Gastrocnemius medialis (tissue), 4 donors: ENCODE measurements around the gene MS4A15. TPM values are rescaled to one million over a fixed set of nuclear protein-coding genes. Genes with fewer than 3 reads are reported as not detected.

Source experiments
- ATAC-seq, 2 donors: fragments of 150-250 bp; one replicate each; pipeline ENCODE4 v1.9.1; 2016
- DNase-seq, 2 donors: peaks; one replicate each; pipeline ENCODE4 v3.0.0-alpha.2; 2019
- H3K27ac ChIP-seq, 4 donors: fragments of 200-600 bp; sonication (generic); 1 replicate in 1 of 4; 2 replicates in 3 of 4; pipeline ENCODE4 v1.5.1; 2016 to 2018; ENCODE audit warnings: mild to moderate bottlenecking in 2 of 4, moderate library complexity in 1 of 4
- H3K27me3 ChIP-seq, 3 donors: fragments of 200-600 bp; sonication (generic) in 2 of 3; 1 replicate in 1 of 3; 2 replicates in 2 of 3; pipeline versions ENCODE4 v1.5.1 to v1.6.0; 2016 to 2019; ENCODE audit warnings: mild to moderate bottlenecking in 1 of 3, moderate library complexity in 1 of 3
- H3K36me3 ChIP-seq, 2 donors: fragments of 200-600 bp; sonication (generic) in 1 of 2; one replicate each; pipeline ENCODE4 v1.5.1; 2017 to 2018
- H3K4me1 ChIP-seq, 2 donors: fragments of 200-600 bp; sonication (generic) in 1 of 2; one replicate each; pipeline ENCODE4 v1.5.1; 2016 to 2017; ENCODE audit warnings: mild to moderate bottlenecking in 2 of 2
- H3K4me3 ChIP-seq, 4 donors: fragments of 200-600 bp; sonication (generic) in 3 of 4; 1 replicate in 1 of 4; 2 replicates in 3 of 4; pipeline ENCODE4 v1.5.1; 2016 to 2019; ENCODE audit warnings: mild to moderate bottlenecking in 2 of 4
- H3K9me3 ChIP-seq, 3 donors: fragments of 200-600 bp; sonication (generic) in 2 of 3; 1 replicate in 1 of 3; 2 replicates in 2 of 3; pipeline ENCODE4 v1.5.1; 2016 to 2019
- CTCF ChIP-seq, 5 experiments: fragments of 450-650 bp in 3 of 5; fragments of 200-600 bp in 2 of 5; sonication (generic) in 2 of 5; IDR thresholded peaks in 4 of 5; conservative IDR thresholded peaks in 1 of 5; 1 replicate in 4 of 5; 2 replicates in 1 of 5; pipeline ENCODE4 v1.5.1; 2016 to 2019; ENCODE audit warnings: antibody characterized with exemption in 5 of 5, mild to moderate bottlenecking in 3 of 5, moderate library complexity in 3 of 5
- POLR2A ChIP-seq, 2 donors: fragments of 450-650 bp; IDR thresholded peaks; one replicate each; pipeline ENCODE4 v1.6.1; 2017; ENCODE audit warnings: antibody characterized with exemption in 2 of 2, mild to moderate bottlenecking in 2 of 2, moderate library complexity in 2 of 2
- in situ Hi-C, 4 donors: fragments of 200-750 bp; cut with MboI; loops; one replicate each; pipeline versions ENCODE4 v1.15.0 to v1.8.0; 2017; ENCODE audit warnings: low sequenced_read_pairs in 4 of 4
- intact Hi-C: fragments of 100-400 bp; cut with DNase I; formaldehyde crosslinking; loops from one replicate; pipeline ENCODE4 v1.15.1; 2023; ENCODE audit warnings: low total_unique reads
- total RNA-seq, 4 donors: library from RNA; depleted of rRNA; stranded (reverse); fragments of >200 nt; gene quantifications; one replicate each; pipeline versions ENCODE4 v1.1.0 to v1.2.3, GENCODE V29; 2016

Gene MS4A15
- total RNA-seq, 4 donors from 2014 or later, result not detected

- intact Hi-C loops (no loop called here), in situ Hi-C loops (no loop called here)
- no peak for ATAC-seq
- Histone ChIP-seq H3K4me3 (no peak overlapping the region), H3K27ac (no peak overlapping the region), H3K4me1 (no peaks in the 10 kb centered on the region), H3K27me3 (peaks cover 0 to 2% (median 0%) of the 10 kb centered on the region in 3 donors), H3K36me3 (no peaks in the 10 kb centered on the region), H3K9me3 (no peaks in the 10 kb centered on the region)
- TF ChIP-seq CTCF (IDR thresholded peaks at IDR 0.05 in 4 of 5, conservative IDR thresholded peaks at IDR 0.05 in 1 of 5), result no peak
- no peak for TF ChIP-seq POLR2A (IDR thresholded peaks at IDR 0.05)
- no peak for DNase-seq
These were observed 8.4 kb upstream of the MS4A15 start for GRCh38 chr11:60748225-60748624.

GRCh38 chr11:60748821-60749220, 7.8 kb upstream of the MS4A15 start:
- intact Hi-C loops, result no loop called here
- Histone ChIP-seq H3K27me3 (peaks cover 0 to 2% (median 0%) of the 10 kb centered on the region in 3 donors), H3K9me3 (no peaks in the 10 kb centered on the region), H3K4me1 (no peaks in the 10 kb centered on the region), H3K27ac (no peak overlapping the region), H3K36me3 (no peaks in the 10 kb centered on the region), H3K4me3 (no peak overlapping the region)
- TF ChIP-seq CTCF (IDR thresholded peaks at IDR 0.05 in 4 of 5, conservative IDR thresholded peaks at IDR 0.05 in 1 of 5), result no peak
- no peak for TF ChIP-seq POLR2A (IDR thresholded peaks at IDR 0.05)
- ATAC-seq (no peak), DNase-seq (no peak)
- in situ Hi-C loops, result no loop called here

DNA sequence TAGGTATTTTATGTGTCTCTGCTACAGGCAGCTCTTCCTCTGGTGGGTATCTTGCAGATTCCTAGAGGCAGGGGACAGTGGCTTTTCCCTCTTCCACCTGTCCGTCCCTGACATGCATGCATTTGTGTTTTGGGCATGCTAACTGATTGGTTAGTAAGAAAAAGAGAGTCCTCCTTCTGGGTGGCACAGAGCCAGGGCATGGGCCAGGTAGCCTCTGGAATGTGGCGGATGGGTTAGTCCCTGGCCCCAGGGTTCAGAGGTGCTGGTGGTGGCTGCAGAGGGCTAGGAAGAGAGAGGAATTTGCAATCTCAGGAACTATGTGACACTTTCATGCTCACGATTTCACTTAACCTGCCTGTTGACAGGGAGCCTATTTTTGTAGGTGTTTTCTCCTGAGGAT, 5.8 kb upstream of the MS4A15 start:
- TF ChIP-seq POLR2A (IDR thresholded peaks at IDR 0.05), result no peak
- TF ChIP-seq CTCF (IDR thresholded peaks at IDR 0.05 in 4 of 5, conservative IDR thresholded peaks at IDR 0.05 in 1 of 5), result no peak
- DNase-seq (no peak), ATAC-seq (no peak)
- intact Hi-C loops, result no loop called here
- Histone ChIP-seq H3K9me3 (no peaks in the 10 kb centered on the region), H3K4me1 (no peaks in the 10 kb centered on the region), H3K27me3 (peaks cover 0 to 2% (median 0%) of the 10 kb centered on the region in 3 donors), H3K36me3 (no peaks in the 10 kb centered on the region), H3K27ac (no peak overlapping the region), H3K4me3 (no peak overlapping the region)
- in situ Hi-C loops, result no loop called here

- Histone ChIP-seq H3K36me3 (no peaks in the 10 kb centered on the region), H3K4me1 (no peaks in the 10 kb centered on the region), H3K9me3 (no peaks in the 10 kb centered on the region), H3K27ac (no peak overlapping the region), H3K4me3 (no peak overlapping the region), H3K27me3 (peaks cover 0 to 2% (median 0%) of the 10 kb centered on the region in 3 donors)
- no peak for ATAC-seq
- intact Hi-C loops (no loop called here), in situ Hi-C loops (no loop called here)
- no peak for TF ChIP-seq POLR2A (IDR thresholded peaks at IDR 0.05)
- no peak for TF ChIP-seq CTCF (IDR thresholded peaks at IDR 0.05 in 4 of 5, conservative IDR thresholded peaks at IDR 0.05 in 1 of 5)
- no peak for DNase-seq
These were observed 3.4 kb upstream of the MS4A15 start for GRCh38 chr11:60753309-60753708.

DNA sequence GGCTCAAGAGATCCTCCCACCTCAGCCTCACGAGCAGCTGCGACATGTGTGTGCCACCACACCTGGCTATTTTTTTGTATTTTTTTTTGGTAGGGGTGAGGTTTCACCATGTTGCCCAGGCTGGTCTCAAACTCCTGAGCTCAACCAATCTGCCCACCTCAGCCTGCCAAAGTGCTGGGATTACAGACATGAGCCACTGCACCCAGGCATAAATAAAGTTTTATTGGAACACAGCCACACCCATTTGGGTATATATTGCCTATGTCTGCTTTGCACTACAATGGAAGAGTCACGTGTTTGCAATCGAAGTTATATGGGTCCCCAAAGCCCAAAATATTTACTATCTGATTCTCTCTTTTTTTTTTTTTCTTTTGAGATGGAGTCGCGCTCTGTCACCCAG, 1.8 kb upstream of the MS4A15 start:
- no peak for TF ChIP-seq POLR2A (IDR thresholded peaks at IDR 0.05)
- no peak for TF ChIP-seq CTCF (IDR thresholded peaks at IDR 0.05 in 4 of 5, conservative IDR thresholded peaks at IDR 0.05 in 1 of 5)
- in situ Hi-C loops (no loop called here), intact Hi-C loops (no loop called here)
- H3K36me3 ChIP-seq, result no peaks in the 10 kb centered on the region
- H3K27me3 ChIP-seq, result peaks cover 0 to 2% (median 0%) of the 10 kb centered on the region in 3 donors
- ATAC-seq, result no peak
- H3K9me3 ChIP-seq, result no peaks in the 10 kb centered on the region
- H3K4me1 ChIP-seq, result no peaks in the 10 kb centered on the region
- H3K27ac ChIP-seq, result no peak overlapping the region
- DNase-seq, result no peak
- no peak overlapping the region for H3K4me3 ChIP-seq
